ENCODE data around the gene VPS13C. TPM values are rescaled to one million over a fixed set of nuclear protein-coding genes. Genes with fewer than 3 reads are reported as not detected.

The VPS13C gene
- polyA plus RNA-seq, 3 donors, result 12.0 to 32.2 (median 18.4) TPM

- H3K36me3 ChIP-seq (replicated peaks in 1 of 2; ENCODE audit: control insufficient read depth in 1 of 2, insufficient read depth in 2 of 2, low read length in 2 of 2), result no peaks in the 10 kb centered on the region
- no peak for DNase-seq
- no peaks in the 10 kb centered on the region for H3K4me1 ChIP-seq (ENCODE audit: control insufficient read depth in 1 of 2, insufficient read depth in 2 of 2, low read length in 2 of 2)
- H3K4me2 ChIP-seq (replicated peaks; ENCODE audit: extremely low read depth, low read length, poor library complexity, severe bottlenecking), result no peak overlapping the region
- no peaks in the 10 kb centered on the region for H3K79me2 ChIP-seq (ENCODE audit: insufficient read depth, low read length)
- no peaks in the 10 kb centered on the region for H3K9me3 ChIP-seq (replicated peaks in 1 of 2; ENCODE audit: control insufficient read depth in 1 of 2, insufficient read depth in 1 of 2, low read length in 2 of 2)
- no peak overlapping the region for H3K4me3 ChIP-seq (replicated peaks in 1 of 3; ENCODE audit: low read depth in 2 of 3, low read length in 3 of 3)
- no peak overlapping the region for H2AFZ ChIP-seq (ENCODE audit: insufficient read depth, low read depth, low read length, poor library complexity, severe bottlenecking)
- no peaks in the 10 kb centered on the region for H3K36me3 Mint-ChIP-seq
- no peak for TF ChIP-seq CTCF (IDR thresholded peaks at IDR 0.05)
- 100% methylated on average over 5 of the region's 7 CpGs for WGBS (ENCODE audit: insufficient coverage)
- no peaks in the 10 kb centered on the region for H4K20me1 ChIP-seq (ENCODE audit: insufficient read depth, low read length)
- no peaks in the 10 kb centered on the region for H3K27me3 ChIP-seq (ENCODE audit: control insufficient read depth in 2 of 2, insufficient read depth in 2 of 2, low read length in 2 of 2)
- H3K27ac Mint-ChIP-seq, result no peak overlapping the region
- intact Hi-C loops (cut with micrococcal nuclease), result no loop called here
- peaks cover 0 to 5% (median 0%) of the 10 kb centered on the region in 7 donors for H3K9me3 Mint-ChIP-seq
- H3K27ac ChIP-seq (ENCODE audit: low read depth in 1 of 2, low read length in 2 of 2), result no peak overlapping the region
- peaks cover 2% of the 10 kb centered on the region in 3 donors for H3K27me3 Mint-ChIP-seq (ENCODE audit: low read depth in 3 of 3)
- no peaks in the 10 kb centered on the region for H3K4me1 Mint-ChIP-seq
- no peak overlapping the region for H3K4me3 Mint-ChIP-seq
- H3K9ac ChIP-seq (ENCODE audit: insufficient read depth, low read length, poor library complexity, severe bottlenecking), result no peak overlapping the region
Measured at GRCh38 chr15:62103431-62103830, 43.2 kb upstream of the VPS13C start.

- no peaks in the 10 kb centered on the region for H3K79me2 ChIP-seq (ENCODE audit: insufficient read depth, low read length)
Measured at GRCh38 chr15:62099094-62099601, 38.9 kb upstream of the VPS13C start.

More at GRCh38 chr15:62099094-62099601, 38.9 kb upstream of the VPS13C start:
- H2AFZ ChIP-seq (ENCODE audit: insufficient read depth, low read depth, low read length, poor library complexity, severe bottlenecking), result no peak overlapping the region
- peak; percentile 15 to 72 (median 25) for DNase-seq
- H3K36me3 Mint-ChIP-seq, result no peaks in the 10 kb centered on the region
- H3K4me3 ChIP-seq (replicated peaks in 1 of 3; ENCODE audit: low read depth in 2 of 3, low read length in 3 of 3), result no peak overlapping the region
- H3K9me3 ChIP-seq (replicated peaks in 1 of 2; ENCODE audit: control insufficient read depth in 1 of 2, insufficient read depth in 1 of 2, low read length in 2 of 2), result no peaks in the 10 kb centered on the region
- intact Hi-C loops (cut with micrococcal nuclease), result no loop called here
- H3K9ac ChIP-seq (ENCODE audit: insufficient read depth, low read length, poor library complexity, severe bottlenecking), result no peak overlapping the region
- WGBS (ENCODE audit: insufficient coverage), result 62% methylated on average over 5 of the region's 7 CpGs
- no peak overlapping the region for H3K4me2 ChIP-seq (replicated peaks; ENCODE audit: extremely low read depth, low read length, poor library complexity, severe bottlenecking)
- H3K27ac Mint-ChIP-seq, result peak overlapping the region in 1 of 7 donors; percentile 50
- H3K4me3 Mint-ChIP-seq, result no peak overlapping the region
- peaks cover 0 to 7% (median 0%) of the 10 kb centered on the region in 7 donors for H3K9me3 Mint-ChIP-seq
- H4K20me1 ChIP-seq (ENCODE audit: insufficient read depth, low read length), result no peaks in the 10 kb centered on the region
- no peaks in the 10 kb centered on the region for H3K4me1 ChIP-seq (ENCODE audit: control insufficient read depth in 1 of 2, insufficient read depth in 2 of 2, low read length in 2 of 2)
- peaks cover 0 to 2% of the 10 kb centered on the region in 2 donors for H3K27me3 ChIP-seq (ENCODE audit: control insufficient read depth in 2 of 2, insufficient read depth in 2 of 2, low read length in 2 of 2)
- no peak for TF ChIP-seq CTCF (IDR thresholded peaks at IDR 0.05)
- H3K36me3 ChIP-seq (replicated peaks in 1 of 2; ENCODE audit: control insufficient read depth in 1 of 2, insufficient read depth in 2 of 2, low read length in 2 of 2), result no peaks in the 10 kb centered on the region
- H3K27ac ChIP-seq (ENCODE audit: low read depth in 1 of 2, low read length in 2 of 2), result no peak overlapping the region
- no peaks in the 10 kb centered on the region for H3K4me1 Mint-ChIP-seq
- peaks cover 0 to 9% (median 0%) of the 10 kb centered on the region in 3 donors for H3K27me3 Mint-ChIP-seq (ENCODE audit: low read depth in 3 of 3)

All from CD14-positive monocyte (primary cell).